ENCODE data around the gene ABTB1. TPM values are rescaled to one million over a fixed set of nuclear protein-coding genes. Genes with fewer than 3 reads are reported as not detected.

Gene ABTB1
- total and polyA plus RNA-seq, 2 experiments from 2014 or later: 3.7 to 5.7 TPM

DNA sequence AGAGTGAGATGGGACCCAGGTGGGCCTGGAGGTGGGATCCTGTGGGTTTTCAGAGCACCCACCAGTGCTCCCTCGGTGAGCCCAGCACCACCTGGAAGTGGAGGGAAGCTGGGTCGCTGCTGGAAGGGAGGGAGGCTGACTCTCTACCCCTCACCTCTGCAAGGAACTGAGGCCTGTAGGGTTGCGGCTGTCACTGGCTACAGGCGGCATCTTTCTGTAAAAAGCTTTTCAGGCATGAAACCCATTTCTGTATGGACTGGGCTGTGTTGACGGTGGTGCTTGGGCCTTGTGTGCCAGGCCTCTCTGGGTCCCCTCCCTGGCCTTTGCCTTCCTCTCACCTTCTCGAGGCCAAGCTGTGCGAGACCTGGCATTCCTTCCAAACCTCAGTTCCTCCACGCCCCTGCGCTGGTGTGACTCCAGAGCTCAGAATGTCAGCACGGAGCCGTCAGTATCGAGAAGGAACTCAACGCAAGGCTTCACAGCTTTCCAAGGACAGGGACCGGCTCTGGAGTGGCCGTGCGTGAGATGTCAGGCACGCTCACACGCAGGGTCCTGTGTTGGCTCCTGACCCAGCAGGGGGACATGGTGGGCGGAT, 16.6 kb downstream of the ABTB1 start:
- no peaks in the 10 kb centered on the region for H3K79me2 ChIP-seq (replicated peaks; ENCODE audit: insufficient read depth)
- Mint-ChIP-seq H3K36me3 (ENCODE audit: low read depth) (no peaks in the 10 kb centered on the region), H3K27ac (no peak overlapping the region), H3K4me1 (peaks cover 22% of the 10 kb centered on the region), H3K9me3 (no peaks in the 10 kb centered on the region; the same call in 2 of the 3 replicates), H3K4me3 (no peak overlapping the region), H3K27me3 (ENCODE audit: insufficient read depth, low read depth, poor library complexity) (peaks cover 8% of the 10 kb centered on the region)
- H3F3A ChIP-seq (replicated peaks; ENCODE audit: low read depth): no peaks in the 10 kb centered on the region
- no peaks in the 10 kb centered on the region for H3K36me3 ChIP-seq (ENCODE audit: insufficient read depth)
- H3K9me2 ChIP-seq (ENCODE audit: insufficient read depth): 0 out of 2 replicates have a peak, but pooled peaks cover 4% of the 10 kb centered on the region
- H3K4me3 ChIP-seq: no peak overlapping the region
- DNase-seq (ENCODE audit: low spot score): no peak
- H3K4me2 ChIP-seq: no peak overlapping the region
- H3K4me1 ChIP-seq (ENCODE audit: insufficient read depth): 0 out of 2 replicates have a peak, but pooled peaks cover 5% of the 10 kb centered on the region
- H3K27me3 ChIP-seq (ENCODE audit: insufficient read depth): no peaks in the 10 kb centered on the region
- no peak for ATAC-seq
- no peak overlapping the region; the same call in 1 of the 2 replicates for H2AFZ ChIP-seq
- H4K20me1 ChIP-seq (replicated peaks; ENCODE audit: insufficient read depth): no peaks in the 10 kb centered on the region
- no peak for TF ChIP-seq POLR2AphosphoS5 (IDR thresholded peaks at IDR 0.05; ENCODE audit: low read depth)
- TF ChIP-seq, protein P1, sequence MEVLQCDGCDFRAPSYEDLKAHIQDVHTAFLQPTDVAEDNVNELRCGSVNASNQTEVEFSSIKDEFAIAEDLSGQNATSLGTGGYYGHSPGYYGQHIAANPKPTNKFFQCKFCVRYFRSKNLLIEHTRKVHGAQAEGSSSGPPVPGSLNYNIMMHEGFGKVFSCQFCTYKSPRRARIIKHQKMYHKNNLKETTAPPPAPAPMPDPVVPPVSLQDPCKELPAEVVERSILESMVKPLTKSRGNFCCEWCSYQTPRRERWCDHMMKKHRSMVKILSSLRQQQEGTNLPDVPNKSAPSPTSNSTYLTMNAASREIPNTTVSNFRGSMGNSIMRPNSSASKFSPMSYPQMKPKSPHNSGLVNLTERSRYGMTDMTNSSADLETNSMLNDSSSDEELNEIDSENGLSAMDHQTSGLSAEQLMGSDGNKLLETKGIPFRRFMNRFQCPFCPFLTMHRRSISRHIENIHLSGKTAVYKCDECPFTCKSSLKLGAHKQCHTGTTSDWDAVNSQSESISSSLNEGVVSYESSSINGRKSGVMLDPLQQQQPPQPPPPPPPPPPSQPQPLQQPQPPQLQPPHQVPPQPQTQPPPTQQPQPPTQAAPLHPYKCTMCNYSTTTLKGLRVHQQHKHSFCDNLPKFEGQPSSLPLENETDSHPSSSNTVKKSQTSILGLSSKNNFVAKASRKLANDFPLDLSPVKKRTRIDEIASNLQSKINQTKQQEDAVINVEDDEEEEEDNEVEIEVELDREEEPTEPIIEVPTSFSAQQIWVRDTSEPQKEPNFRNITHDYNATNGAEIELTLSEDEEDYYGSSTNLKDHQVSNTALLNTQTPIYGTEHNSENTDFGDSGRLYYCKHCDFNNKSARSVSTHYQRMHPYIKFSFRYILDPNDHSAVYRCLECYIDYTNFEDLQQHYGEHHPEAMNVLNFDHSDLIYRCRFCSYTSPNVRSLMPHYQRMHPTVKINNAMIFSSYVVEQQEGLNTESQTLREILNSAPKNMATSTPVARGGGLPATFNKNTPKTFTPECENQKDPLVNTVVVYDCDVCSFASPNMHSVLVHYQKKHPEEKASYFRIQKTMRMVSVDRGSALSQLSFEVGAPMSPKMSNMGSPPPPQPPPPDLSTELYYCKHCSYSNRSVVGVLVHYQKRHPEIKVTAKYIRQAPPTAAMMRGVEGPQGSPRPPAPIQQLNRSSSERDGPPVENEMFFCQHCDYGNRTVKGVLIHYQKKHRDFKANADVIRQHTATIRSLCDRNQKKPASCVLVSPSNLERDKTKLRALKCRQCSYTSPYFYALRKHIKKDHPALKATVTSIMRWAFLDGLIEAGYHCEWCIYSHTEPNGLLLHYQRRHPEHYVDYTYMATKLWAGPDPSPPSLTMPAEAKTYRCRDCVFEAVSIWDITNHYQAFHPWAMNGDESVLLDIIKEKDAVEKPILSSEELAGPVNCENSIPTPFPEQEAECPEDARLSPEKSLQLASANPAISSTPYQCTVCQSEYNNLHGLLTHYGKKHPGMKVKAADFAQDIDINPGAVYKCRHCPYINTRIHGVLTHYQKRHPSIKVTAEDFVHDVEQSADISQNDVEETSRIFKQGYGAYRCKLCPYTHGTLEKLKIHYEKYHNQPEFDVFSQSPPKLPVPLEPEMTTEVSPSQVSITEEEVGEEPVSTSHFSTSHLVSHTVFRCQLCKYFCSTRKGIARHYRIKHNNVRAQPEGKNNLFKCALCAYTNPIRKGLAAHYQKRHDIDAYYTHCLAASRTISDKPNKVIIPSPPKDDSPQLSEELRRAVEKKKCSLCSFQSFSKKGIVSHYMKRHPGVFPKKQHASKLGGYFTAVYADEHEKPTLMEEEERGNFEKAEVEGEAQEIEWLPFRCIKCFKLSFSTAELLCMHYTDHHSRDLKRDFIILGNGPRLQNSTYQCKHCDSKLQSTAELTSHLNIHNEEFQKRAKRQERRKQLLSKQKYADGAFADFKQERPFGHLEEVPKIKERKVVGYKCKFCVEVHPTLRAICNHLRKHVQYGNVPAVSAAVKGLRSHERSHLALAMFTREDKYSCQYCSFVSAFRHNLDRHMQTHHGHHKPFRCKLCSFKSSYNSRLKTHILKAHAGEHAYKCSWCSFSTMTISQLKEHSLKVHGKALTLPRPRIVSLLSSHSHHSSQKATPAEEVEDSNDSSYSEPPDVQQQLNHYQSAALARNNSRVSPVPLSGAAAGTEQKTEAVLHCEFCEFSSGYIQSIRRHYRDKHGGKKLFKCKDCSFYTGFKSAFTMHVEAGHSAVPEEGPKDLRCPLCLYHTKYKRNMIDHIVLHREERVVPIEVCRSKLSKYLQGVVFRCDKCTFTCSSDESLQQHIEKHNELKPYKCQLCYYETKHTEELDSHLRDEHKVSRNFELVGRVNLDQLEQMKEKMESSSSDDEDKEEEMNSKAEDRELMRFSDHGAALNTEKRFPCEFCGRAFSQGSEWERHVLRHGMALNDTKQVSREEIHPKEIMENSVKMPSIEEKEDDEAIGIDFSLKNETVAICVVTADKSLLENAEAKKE (CRISPR knock-in tag; IDR thresholded peaks at IDR 0.05): no peak
- no peak for TF ChIP-seq EZH2 (IDR thresholded peaks at IDR 0.05; ENCODE audit: low read depth, unreplicated experiment)
- no peak for TF ChIP-seq ZNF114 (CRISPR knock-in tag; IDR thresholded peaks at IDR 0.05)
- no peak for TF ChIP-seq CREB1 (CRISPR knock-in tag; IDR thresholded peaks at IDR 0.05; ENCODE audit: low read depth)
- TF ChIP-seq EZH2phosphoT487 (IDR thresholded peaks at IDR 0.05; ENCODE audit: unreplicated experiment): no peak
- TF ChIP-seq, protein P2, sequence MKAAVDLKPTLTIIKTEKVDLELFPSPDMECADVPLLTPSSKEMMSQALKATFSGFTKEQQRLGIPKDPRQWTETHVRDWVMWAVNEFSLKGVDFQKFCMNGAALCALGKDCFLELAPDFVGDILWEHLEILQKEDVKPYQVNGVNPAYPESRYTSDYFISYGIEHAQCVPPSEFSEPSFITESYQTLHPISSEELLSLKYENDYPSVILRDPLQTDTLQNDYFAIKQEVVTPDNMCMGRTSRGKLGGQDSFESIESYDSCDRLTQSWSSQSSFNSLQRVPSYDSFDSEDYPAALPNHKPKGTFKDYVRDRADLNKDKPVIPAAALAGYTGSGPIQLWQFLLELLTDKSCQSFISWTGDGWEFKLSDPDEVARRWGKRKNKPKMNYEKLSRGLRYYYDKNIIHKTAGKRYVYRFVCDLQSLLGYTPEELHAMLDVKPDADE (IDR thresholded peaks at IDR 0.05): no peak
- TF ChIP-seq, protein P3, sequence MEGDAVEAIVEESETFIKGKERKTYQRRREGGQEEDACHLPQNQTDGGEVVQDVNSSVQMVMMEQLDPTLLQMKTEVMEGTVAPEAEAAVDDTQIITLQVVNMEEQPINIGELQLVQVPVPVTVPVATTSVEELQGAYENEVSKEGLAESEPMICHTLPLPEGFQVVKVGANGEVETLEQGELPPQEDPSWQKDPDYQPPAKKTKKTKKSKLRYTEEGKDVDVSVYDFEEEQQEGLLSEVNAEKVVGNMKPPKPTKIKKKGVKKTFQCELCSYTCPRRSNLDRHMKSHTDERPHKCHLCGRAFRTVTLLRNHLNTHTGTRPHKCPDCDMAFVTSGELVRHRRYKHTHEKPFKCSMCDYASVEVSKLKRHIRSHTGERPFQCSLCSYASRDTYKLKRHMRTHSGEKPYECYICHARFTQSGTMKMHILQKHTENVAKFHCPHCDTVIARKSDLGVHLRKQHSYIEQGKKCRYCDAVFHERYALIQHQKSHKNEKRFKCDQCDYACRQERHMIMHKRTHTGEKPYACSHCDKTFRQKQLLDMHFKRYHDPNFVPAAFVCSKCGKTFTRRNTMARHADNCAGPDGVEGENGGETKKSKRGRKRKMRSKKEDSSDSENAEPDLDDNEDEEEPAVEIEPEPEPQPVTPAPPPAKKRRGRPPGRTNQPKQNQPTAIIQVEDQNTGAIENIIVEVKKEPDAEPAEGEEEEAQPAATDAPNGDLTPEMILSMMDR (conservative IDR thresholded peaks at IDR 0.05; ENCODE audit: low read depth in 2 of 2): no peak
- no peak for TF ChIP-seq NANOG (IDR thresholded peaks at IDR 0.05; ENCODE audit: borderline replicate concordance)
- no peak for TF ChIP-seq ZNF331 (CRISPR knock-in tag; IDR thresholded peaks at IDR 0.05; ENCODE audit: low read depth)
- TF ChIP-seq JUNB (IDR thresholded peaks at IDR 0.05; ENCODE audit: unreplicated experiment): no peak
- TF ChIP-seq, protein P4, sequence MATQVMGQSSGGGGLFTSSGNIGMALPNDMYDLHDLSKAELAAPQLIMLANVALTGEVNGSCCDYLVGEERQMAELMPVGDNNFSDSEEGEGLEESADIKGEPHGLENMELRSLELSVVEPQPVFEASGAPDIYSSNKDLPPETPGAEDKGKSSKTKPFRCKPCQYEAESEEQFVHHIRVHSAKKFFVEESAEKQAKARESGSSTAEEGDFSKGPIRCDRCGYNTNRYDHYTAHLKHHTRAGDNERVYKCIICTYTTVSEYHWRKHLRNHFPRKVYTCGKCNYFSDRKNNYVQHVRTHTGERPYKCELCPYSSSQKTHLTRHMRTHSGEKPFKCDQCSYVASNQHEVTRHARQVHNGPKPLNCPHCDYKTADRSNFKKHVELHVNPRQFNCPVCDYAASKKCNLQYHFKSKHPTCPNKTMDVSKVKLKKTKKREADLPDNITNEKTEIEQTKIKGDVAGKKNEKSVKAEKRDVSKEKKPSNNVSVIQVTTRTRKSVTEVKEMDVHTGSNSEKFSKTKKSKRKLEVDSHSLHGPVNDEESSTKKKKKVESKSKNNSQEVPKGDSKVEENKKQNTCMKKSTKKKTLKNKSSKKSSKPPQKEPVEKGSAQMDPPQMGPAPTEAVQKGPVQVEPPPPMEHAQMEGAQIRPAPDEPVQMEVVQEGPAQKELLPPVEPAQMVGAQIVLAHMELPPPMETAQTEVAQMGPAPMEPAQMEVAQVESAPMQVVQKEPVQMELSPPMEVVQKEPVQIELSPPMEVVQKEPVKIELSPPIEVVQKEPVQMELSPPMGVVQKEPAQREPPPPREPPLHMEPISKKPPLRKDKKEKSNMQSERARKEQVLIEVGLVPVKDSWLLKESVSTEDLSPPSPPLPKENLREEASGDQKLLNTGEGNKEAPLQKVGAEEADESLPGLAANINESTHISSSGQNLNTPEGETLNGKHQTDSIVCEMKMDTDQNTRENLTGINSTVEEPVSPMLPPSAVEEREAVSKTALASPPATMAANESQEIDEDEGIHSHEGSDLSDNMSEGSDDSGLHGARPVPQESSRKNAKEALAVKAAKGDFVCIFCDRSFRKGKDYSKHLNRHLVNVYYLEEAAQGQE (IDR thresholded peaks at IDR 0.05; ENCODE audit: unreplicated experiment): no peak
- TF ChIP-seq STAT1 (IDR thresholded peaks at IDR 0.05; ENCODE audit: unreplicated experiment): no peak
- H3K27ac ChIP-seq (ENCODE audit: low read depth): no peak overlapping the region
